HG03558 (cell line): ENCODE results near the gene ZNF675.
"Not testable (repeated sequence)": the region's sequence is repeated elsewhere in the genome, so short reads cannot be mapped to it uniquely, and the experiment has no call there.

Experiments
- ATAC-seq: cut with Tn5 transposase; IDR thresholded peaks from one replicate; pipeline ENCODE4 v1.9.1; 2021; ENCODE audit warnings: moderate number of reproducible peaks; ENCODE audit not compliant: unreplicated experiment; ENCODE audit errors: extremely low read depth

The ZNF675 gene

DNA sequence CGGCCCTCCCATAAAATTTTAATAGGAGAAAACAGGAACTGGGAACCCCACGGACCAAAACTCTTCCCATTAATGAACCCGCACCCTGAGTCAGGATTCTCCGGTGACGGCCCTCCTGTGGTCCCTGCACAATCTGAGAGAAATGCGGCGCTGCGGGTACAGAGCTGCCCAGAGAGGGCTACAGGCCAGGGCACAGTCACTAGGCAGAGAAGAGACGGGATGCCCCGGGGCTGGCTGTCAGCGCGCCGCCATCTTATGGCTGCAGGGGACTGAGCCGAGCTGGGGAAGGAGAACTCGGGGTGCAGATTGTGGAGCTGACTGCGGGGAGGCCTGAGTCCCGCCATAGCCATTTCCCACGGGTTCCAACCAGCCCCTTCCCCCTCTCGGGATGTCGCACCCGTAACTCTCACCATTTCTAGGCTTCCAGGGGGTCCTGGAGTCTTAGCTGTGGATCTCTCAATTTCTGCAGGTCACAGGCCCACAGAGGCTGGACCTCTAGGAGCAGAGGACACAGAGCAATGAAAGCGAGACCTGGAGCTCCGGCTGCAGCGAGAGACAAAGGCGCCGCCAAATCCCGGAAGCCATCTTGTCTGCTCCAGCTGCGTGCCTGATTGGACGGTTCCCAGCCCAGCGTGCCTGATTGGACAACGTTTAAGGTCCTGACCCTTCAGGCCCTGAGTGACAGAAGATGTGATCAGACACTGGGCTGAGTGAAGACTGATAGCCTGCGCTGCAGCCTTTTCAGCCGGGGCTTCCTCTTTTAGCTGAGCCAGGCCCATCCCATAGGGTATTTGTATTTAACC lies at the start of gene ZNF675:
Gene ZNF675, minus strand, starts transcription at position 592 of the 803 bp plus-strand sequence. Its CDS starts 179 bp downstream, at position 413.
- ATAC-seq: peak; percentile 84

DNA sequence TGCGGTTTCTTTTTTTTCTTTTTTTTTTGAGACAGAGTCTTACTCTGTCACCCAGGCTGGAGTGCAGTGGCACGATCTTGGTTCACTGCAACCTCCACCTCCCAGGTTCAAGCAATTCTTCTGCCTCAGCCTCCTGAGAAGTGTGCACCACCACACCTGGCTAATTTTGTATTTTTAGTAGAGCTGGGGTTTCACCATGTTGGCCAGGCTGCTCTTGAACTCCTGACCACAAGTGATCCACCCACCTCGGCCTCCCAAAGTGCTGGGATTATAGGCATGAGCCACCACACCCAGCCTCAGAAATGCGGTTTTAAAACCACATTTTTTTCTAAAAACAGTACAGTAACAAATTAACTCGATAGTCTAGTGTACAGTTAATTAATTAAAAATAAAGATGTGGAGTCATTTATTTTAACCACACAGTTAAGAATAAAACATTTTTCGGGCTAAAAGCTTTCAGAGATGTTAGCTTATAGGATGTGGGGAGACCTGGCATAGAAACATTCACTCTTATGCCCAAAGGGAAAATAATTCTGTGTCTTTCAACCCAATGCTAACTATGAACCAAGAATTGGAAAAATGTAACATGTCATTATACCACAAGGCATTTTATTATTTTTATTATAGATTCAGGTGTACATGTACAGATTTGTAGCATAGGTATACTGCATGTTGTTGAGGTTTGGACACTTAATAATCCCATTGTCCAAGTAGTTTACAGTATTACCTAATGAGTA lies 43.9 kb upstream of the ZNF675 start:
- not testable (repeated sequence) for ATAC-seq

DNA sequence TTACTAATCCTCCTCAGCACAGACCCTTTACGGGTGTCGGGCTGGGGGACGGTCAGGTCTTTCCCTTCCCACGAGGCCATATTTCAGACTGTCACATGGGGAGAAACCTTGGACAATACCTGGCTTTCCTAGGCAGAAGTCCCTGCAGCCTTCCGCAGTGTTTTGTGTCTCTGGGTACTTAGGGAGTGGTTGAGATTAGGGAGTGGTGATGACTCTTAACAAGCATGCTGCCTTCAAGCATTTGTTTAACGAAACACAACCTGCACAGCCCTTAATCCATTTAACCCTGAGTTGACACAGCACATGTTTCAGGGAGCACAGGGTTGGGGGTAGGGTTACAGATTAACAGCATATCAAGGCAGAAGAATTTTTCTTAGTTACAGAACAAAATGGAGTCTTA lies 37.1 kb upstream of the ZNF675 start:
- not testable (repeated sequence) for ATAC-seq

DNA sequence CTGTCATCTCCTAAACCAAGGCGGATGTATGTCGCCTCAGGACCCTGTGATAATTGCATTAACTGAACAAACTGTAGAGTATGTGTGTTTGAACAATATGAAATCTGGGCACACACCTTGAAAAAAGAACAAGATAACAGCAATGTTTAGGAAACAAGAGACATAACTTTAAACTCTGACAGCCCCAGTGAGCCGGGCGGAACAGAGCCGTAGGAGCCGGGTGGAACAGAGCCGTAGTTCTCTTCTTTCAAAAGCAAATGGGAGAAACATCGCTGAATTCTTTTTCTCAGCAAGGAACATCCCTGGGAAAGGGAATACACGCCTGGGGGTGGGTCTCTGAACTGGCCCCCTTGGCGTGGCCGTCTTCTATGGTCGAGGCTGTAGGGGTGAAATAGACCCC lies 31.8 kb upstream of the ZNF675 start:
- ATAC-seq: no peak

DNA sequence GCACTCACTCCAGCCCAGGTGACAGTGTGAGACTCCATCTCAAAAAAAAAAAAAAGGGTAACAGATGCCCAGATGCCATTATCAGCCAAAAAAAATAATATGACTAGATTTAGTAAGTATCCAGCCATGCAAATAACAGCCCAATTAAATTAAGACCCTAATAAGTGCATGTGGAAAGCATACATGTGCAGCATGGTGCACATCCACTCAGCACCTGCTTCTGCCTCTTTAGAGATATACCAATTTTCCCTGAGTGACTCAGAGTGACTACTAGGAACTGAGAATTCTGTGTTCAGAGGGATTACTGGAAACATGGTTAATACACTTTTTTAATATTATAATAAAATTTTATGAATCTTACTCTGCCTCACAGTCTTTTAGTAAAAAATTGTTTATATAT lies 29.8 kb upstream of the ZNF675 start:
- no peak for ATAC-seq

DNA sequence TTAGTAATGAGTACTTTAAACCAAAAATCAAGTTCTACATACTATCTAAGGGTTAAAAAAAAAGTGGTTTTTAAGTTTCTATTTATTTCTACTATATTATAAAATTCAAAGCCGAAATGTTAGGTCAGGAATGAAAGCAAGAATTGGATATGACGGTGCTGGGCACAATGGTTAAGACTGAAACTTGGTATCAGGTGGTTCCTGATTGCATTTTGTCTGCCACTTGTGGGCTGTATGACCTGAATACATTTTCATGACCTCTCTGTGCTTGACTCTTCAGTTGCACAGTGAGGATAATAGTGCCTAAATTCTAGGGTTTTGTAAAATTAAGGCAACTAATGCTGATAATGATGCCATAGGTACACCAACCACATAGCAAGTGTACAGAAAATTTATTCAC lies 22.3 kb upstream of the ZNF675 start:
- no peak for ATAC-seq

DNA sequence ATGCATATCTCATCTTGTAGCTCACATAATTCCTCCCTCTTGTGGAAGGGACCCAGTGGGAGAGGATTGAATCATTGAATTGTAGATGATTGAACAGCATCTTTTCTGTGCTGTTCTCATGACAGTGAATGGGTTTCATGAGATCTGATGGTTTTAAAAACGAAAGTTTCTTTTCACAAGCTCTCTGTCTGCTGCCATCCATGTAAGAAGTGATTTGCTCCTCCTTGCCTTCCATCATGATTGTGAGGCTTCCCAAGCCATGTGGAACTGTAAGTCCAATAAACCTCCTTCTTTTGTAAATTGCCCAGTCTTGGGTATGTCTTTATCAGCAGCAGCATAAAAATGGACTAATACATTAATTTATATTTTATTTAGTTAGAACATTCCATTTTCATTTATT lies 19.6 kb upstream of the ZNF675 start:
- ATAC-seq: no peak

DNA sequence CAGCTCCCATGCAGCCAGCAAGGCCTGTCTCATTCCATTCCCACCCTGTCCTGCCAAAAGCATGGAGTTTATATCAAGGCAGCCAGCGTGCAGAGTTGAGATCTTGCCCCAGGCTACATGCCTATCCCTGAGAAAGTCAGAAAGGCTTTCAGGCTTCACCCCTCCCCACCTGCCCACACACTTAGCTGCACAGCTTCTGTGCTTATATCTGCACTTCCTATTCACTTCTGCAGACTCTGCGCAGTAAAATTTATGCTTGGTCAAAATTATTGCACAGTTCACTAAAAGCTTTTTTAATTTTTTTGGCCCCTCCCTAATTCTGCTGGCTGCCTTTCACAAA lies 12.5 kb upstream of the ZNF675 start:
- no peak for ATAC-seq

DNA sequence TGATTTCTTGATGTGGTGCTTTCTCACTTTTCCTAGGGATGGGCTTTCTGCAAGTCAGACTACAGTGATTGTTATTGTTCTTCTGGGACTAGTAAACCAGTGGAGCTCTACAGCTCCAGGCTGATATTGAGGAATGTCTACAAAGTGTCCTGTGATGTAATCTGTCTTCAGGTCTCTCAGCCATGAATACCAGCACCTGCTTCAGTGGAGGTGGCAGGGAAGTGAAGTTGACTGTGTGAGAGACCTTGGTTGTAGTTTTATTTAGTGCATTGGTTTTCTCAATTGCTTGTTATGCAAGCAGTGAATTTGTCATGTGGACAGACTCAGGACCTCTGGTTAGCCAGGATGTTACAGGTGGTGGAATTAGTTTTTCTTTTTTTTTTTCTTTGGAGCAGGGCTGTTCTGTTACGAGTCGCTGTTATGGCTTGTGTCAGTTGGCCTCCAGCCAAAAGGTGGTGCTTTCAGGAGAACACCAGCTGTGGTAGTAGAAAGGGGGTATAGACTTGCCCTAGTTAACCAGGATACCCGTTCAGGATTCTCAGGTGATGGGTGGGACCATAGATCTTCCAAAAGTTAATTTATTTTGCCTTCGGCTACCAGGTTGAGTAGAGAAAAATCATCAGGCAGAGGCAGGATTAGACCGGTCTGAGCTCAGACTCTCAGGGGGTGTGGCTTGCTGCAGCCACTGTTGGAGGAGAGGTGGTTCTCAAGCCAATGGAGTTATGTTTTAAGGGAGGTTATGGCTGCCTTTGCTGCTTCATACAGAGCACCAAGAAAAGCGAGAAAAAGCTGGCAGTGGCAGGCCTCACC lies 11.9 kb upstream of the ZNF675 start:
- ATAC-seq: no peak

DNA sequence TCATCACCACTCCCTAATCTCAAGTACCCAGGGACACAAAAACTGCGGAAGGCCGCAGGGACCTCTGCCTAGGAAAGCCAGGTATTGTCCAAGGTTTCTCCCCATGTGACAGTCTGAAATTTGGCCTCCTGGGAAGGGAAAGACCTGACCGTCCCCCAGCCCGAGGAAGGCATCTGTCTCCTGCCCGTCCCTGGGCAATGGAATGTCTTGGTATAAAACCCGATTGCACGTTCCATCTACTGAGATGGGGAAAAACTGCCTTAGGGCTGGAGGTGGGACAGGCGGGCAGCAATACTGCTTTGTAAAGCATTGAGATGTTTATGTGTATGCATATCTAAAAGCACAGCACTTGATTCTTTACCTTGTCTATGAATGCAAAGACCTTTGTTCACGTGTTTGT lies 5.9 kb upstream of the ZNF675 start:
- ATAC-seq: not testable (repeated sequence)

DNA sequence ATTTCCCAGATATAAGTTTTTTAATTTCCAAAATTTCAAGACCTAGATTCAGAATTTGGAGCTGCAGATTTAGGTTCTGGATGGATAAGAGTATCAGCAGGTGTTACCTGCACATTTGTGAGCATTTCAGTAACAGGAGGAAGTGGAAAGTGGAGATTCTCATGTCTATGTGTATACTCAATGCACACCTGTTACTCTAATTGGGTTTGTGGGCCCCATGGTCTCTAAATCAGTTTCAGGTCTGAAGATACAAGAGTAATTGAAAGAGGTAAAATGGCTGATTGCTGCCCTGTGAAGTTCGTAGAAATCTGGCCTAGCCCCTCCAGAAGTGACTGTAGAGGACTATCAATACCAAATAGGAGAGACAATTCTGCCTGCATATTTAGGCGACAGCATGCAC lies 13.9 kb downstream of the ZNF675 start:
- ATAC-seq: no peak

DNA sequence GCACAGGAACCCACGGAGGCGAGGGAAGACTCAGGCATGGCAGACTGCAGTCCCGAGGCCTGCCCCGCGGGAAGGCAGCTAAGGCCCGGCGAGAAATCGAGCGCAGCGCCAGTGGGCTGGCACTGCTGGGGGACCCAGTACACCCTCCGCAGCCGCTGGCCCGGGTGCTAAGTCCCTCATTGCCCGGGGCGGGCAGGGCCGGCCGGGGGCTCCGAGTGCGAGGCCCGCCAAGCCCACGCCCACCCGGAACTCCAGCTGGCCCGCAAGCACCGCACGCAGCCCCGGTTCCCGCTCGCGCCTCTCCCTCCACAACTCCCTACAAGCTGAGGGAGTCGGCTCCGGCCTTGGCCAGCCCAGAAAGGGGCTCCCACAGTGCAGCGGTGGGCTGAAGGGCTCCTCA lies 18.4 kb downstream of the ZNF675 start:
- not testable (repeated sequence) for ATAC-seq

DNA sequence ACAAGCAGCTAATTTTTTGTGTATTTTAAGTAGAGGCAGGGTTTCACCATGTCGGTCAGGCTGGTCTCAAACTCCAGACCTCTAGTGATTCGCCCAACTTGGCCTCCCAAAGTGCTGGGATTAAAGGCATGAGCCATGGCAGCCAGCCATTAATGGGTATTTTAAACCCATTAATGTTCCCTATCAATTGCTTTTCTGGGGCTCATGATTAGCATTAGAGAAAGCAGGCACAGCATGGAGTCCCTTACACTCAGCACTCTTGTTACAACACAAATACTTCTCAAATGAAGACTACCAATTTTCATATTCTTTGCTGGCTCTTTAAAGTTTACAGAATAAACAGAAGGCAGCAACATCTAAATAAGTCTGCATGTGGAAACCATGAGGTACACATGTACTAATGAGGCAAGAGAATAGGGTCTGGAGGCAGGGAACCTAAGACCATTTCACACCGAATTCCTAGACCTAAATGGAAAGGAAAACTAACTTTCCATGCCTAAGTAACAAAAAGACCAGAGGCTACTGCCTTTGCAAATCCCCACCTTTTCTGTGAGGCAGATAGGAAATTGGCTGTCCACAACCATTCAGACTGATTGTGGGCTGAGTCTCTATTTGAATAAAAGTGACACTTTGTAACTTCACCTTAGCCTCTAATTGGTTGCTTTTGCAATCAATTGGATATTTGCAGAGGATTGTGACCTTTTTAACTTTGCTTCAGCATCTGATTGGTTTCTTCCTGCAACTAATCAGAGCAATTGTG lies 21.2 kb downstream of the ZNF675 start:
- no peak for ATAC-seq

DNA sequence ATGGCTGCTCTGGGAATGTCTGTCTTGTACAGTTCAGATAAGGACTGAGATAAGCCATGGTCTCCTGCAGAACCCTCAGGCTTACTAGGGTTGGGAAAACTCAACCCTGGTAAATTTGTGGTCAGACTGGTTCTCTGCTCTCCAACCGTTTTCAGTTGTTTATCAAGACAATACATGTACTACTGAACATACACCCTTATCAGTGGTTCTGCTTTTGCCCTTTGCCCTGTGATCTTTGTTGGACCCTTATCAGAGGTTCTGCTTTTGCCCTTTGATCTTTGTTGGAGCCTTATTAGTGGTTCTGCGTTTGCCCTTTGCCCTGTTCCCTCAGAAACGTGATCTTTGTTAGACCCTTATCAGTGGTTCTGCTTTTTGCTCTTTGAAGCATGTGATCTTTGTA lies 37.2 kb downstream of the ZNF675 start:
- ATAC-seq: not testable (repeated sequence)
